ENCODE results near the gene C6orf89. TPM values are rescaled to one million over a fixed set of nuclear protein-coding genes. Genes with fewer than 3 reads are reported as not detected.
"Not testable (repeated sequence)": the region's sequence is repeated elsewhere in the genome, so short reads cannot be mapped to it uniquely, and the experiment has no call there.

The C6orf89 gene
- total RNA-seq, 2 donors from 2014 or later, result 53.9 to 59.3 TPM

DNA sequence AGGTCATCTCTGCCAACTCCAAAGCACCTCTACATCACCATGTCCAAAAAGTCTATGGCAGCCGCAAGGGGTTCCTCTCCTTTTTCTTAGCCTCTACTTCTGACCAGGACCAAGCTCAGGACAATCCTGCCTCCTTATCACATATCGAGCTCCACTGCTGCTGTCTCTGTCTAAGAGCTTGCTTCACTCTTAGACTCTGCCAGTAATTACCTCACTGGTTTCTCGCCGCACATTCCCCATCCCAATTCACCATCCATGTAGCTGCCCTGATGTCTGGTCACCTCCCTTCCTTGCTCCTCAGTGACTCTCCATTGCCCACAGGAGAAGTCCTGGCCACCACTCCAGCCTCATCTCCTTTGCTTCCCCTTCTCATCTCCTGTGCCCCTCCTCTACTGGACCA, 44.7 kb downstream of the C6orf89 start:
- intact Hi-C loops (cut with DNase I, micrococcal nuclease), result no loop called here
- ATAC-seq (no peak), DNase-seq (no peak)

DNA sequence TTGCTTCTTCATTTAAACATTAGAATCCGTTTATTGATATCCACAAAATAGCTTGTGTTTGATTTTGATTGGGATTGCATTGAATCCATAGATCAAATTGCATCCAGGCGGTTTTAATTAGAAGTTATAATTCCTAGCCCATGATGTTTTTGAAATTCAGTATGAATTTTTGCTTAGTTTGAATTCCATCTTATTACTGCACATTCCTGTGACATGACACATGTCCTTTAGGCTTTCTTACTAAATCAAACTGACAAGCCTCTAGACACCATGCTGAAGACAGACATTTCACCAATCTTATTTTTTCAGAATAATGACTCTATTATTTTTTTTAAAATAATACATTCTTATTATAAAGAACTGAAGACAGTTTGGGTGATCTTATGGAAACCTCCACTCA, 47.4 kb downstream of the C6orf89 start:
- ATAC-seq, result no peak
- no peak for DNase-seq
- intact Hi-C loops (cut with DNase I, micrococcal nuclease), result no loop called here

DNA sequence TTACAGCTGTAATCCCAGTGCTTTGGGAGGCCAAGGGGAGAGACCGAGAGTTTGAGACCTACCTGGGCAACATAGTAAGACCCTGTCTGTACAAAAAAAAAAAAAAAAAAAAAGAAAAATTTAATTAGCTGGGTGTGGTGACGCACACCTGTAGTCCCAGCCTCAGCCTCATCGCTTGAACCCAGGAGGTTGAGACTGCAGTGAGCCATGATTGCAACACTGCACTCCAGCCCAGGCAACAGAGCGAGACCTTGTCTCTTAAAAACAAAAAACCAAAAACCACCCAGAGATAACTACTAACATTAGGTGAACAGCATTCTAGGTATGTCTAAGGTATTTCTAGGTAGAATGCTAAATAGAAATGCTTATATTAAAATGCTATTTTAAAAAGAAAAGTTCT, 47.8 kb downstream of the C6orf89 start:
- ATAC-seq (no peak), DNase-seq (no peak)
- intact Hi-C loops (cut with DNase I, micrococcal nuclease), result no loop called here

DNA sequence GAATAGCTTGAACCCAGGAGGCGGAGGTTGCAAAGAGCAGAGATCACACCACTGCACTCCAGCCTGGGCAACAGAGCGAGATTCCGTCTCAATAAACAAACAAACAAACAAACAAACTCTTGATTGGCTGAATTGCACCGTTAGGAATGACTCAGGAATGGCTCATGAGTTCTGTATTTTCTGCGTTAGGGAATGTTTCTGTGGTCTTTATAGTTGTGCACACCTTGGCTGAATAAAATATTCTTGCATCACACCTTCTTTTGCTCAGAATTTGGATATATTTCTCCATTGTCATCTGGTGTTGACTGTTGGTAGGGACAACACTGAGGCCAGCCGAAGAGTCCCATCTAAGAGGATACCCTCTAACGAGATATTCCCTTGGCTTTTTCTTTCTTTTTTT, 49.1 kb downstream of the C6orf89 start:
- ATAC-seq (no peak), DNase-seq (no peak)
- intact Hi-C loops (cut with DNase I, micrococcal nuclease), result no loop called here

DNA sequence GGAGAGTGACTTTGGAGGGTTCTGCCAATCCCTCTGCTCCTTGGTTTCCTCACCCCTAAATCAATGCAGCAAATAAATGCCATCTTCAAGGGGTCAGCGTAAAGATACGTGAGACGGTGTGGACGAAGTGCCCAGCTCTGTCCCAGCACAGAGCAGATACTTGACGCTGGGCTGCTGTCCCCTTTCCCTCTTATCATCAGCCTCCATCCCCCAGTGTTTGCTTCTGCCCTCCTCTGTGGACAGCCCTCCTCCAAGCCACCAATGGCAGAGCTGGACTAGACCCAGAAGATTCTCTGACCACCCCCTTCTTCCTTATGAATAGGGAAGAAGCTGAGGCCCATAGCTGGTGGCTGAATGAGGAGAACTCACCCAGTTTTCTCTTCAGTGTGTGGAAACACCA, 51.1 kb downstream of the C6orf89 start:
- ATAC-seq (no peak), DNase-seq (no peak)
- intact Hi-C loops (cut with DNase I, micrococcal nuclease), result no loop called here

DNA sequence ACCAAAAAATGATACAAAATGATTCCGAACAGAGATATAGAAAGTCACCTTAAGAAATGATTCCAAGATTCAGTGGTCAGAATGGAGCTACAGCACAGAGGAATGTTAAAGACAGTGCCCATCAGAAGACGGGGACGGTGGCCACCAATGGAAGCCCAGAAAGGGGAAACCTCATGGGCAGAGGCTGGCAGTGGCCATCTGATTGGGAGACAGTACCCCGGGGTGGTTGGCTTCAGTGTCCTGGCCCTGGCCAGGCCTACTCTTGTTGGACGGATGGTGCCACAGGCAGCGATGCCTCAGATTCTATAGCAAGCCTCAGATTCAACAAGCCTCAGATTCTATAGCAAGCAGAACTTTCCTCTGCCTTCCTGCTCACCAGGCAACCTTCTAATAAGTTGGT, 52.1 kb downstream of the C6orf89 start:
- no peak for DNase-seq
- intact Hi-C loops (cut with DNase I, micrococcal nuclease), result no loop called here
- no peak for ATAC-seq

DNA sequence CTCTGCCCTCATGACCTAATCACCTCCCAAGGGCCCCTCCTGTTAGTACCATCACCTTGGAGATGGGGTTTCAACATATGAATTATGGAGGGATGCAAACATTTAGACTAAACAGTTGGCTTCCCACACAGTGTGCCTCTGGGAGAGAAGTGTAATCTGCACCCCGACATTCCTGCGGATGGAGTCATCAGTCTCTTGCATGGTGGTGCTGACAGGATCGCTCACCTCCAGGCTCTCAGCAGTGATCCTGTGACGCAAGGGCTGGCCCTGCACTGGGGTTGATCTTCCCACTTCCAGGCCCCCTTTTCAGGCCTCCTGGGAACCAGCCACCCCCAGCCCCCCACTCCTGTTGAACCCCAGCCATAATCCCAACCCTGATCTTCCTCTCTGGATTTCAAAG, 52.8 kb downstream of the C6orf89 start:
- intact Hi-C loops (cut with DNase I, micrococcal nuclease), result no loop called here
- DNase-seq, result no peak
- ATAC-seq, result no peak

DNA sequence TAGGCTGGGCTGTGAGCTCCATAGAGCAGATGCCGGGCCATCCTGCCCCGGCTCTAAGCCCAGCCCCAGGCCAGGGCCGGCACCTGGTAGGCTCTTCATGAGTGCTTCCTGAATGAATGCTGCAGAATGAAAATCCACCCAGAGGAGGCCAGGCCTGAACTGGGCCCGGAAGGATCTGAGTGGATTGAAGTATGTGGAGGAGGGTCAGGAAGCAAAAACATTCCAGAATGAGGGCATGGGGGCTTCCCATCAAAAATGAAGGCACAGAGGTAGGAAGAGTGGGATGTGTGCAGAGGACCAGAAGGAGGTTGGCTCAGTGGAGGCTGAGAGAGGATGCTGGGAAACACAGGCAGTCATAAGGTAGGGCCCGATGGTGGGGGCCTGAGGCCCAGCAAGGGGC, 53.3 kb downstream of the C6orf89 start:
- intact Hi-C loops (cut with DNase I, micrococcal nuclease); ATAC-seq; DNase-seq: not testable (repeated sequence)

DNA sequence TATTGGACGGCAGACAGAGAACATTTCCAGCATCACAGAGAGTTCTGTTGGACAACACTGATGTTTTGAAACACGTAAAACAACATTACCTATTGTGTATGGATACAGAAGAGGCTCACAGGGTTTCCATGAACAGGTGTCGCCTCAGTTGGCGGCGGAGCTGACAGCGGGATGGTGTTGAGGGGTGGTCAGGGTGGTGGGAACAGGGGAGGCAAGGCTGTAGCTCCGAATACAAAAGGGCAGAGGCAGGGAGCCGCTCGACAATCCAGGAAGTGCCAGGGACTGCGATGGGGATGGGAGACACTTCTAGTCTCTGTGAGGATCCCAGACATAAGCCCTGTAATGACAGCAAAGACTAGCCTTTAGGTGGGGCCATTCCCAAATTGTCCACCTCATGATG, 54.3 kb downstream of the C6orf89 start:
- no peak for ATAC-seq
- DNase-seq, result no peak
- intact Hi-C loops (cut with DNase I, micrococcal nuclease), result no loop called here

DNA sequence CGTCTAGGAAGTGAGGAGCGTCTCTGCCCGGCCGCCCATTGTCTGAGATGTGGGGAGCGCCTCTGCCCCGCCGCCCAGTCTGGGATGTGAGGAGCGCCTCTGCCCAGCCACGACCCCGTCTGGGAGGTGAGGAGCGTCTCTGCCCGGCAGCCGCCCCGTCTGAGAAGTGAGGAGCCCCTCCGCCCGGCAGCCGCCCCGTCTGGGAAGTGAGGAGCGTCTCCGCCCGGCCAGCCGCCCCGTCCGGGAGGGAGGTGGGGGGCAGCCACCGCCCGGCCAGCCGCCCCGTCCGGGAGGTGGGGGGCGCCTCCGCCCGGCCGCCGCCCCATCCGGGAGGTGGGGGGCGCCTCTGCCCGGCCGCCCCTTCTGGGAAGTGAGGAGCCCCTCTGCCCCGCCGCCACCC, 55.8 kb downstream of the C6orf89 start:
- ATAC-seq; intact Hi-C loops (cut with DNase I, micrococcal nuclease); DNase-seq: not testable (repeated sequence)

DNA sequence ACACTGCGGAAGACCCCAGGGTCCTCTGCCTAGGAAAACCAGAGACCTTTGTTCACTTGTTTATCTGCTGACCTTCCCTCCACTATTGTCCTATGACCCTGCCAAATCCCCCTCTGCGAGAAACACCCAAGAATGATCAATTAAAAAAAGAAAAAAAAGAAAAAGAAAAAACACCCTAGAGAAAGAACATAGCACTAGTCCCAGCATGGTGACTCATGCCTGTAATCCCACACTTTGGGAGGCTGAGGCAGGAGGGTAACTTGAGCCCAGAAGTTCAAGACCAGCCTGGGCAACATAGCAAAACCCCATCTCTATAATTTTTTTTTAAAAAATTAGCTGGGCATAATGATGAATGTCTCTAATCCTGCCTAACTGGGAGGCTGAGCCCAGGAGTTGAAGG, 56.6 kb downstream of the C6orf89 start:
- DNase-seq; ATAC-seq; intact Hi-C loops (cut with DNase I, micrococcal nuclease): not testable (repeated sequence)

DNA sequence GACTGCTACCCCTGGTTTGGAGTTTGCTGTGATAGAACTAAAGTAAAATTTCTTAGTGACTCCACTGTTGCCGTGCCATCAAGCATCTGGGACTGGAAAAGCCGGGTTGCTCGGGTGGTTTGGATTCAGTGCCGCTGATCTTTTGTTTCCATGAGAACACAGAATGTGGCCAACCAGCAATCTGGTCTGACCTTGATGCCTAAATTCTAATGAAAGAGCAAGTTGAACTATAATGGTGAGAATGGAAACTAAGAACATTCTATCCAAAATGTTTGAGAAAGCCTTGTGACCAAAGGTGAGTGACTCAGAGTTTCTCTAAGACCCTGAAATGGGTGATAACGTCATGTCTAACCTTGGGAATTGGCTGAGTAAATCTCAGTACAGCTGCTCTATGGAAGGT, 58.9 kb downstream of the C6orf89 start:
- intact Hi-C loops (cut with DNase I, micrococcal nuclease), result no loop called here
- DNase-seq (no peak), ATAC-seq (no peak)

DNA sequence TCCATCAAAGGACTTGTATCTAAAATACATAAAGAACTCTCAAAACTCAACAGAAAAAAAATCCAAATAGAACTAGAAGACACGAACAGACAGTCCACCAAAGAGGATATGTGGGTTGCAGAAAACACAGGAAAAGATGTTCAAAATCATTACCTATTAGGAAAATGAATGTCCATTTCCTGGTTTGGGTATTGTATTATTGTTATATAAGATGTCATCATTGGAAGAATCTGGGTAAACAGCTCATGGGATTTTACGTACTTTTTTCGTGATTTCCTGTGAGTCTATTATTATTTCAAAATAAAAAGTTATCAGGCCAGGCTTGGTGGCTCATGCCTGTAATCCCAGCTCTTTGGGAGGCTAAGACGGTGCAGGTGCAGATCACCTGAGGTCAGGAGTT, 59.5 kb downstream of the C6orf89 start:
- no peak for ATAC-seq
- no peak for DNase-seq
- intact Hi-C loops (cut with DNase I, micrococcal nuclease), result no loop called here

DNA sequence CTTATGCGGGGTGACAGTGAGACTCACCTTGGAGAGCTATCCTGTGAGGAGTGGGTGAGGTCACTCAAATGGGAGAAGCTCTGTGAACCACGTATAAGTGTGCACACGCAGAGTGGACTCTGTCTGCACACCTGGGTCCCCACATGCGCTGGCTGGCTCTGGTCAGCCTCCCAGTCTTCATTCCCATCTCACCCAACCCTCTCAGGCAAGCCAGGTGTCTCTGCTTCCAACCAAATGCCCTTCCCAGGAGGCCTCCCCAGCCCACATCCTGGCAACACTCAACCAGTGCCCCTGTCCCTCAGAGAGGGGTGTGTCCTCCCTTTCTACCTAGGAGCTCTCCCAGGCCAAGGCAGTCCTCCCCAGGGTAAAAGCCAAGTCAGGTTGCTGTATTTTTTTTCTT, 60.8 kb downstream of the C6orf89 start:
- ATAC-seq (no peak), DNase-seq (no peak)
- intact Hi-C loops (cut with DNase I, micrococcal nuclease), result no loop called here

DNA sequence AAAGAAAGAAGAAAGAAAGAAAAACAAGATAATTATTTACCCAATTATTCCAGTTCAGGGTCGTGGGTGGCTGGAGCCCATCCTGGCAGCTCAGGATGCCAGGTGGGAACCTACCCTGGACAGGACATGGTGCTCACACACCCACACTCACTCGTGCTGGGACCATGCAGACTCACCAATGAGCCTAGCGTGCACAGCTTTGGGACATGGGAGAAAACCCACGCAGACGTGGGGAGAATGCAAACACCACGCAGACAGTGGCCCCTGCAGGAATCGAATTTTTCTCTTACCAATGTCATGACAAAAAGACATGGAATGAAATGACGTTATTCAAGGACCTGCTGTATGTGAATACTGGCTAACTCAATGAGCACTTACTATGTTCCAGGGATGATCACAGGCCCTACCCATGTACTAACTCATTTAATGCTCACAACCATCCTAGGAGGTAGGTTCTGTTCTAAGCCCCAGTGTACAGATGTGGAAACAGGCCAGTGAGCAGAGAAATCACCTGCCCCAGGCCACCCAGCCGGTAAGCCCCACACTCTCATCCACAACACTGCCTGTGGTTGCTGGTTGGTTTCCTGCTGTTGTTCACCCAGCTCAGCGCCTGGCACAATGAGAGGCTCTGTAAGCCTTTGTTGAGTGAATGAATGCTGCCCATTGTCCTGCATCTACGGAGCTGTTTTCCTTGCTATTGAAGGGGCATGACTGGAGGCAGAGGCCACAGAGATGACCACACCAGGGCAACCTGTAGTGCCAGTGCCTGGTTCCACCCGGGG, 62.0 kb downstream of the C6orf89 start:
- ATAC-seq (no peak), DNase-seq (no peak)
- intact Hi-C loops (cut with DNase I, micrococcal nuclease), result no loop called here

DNA sequence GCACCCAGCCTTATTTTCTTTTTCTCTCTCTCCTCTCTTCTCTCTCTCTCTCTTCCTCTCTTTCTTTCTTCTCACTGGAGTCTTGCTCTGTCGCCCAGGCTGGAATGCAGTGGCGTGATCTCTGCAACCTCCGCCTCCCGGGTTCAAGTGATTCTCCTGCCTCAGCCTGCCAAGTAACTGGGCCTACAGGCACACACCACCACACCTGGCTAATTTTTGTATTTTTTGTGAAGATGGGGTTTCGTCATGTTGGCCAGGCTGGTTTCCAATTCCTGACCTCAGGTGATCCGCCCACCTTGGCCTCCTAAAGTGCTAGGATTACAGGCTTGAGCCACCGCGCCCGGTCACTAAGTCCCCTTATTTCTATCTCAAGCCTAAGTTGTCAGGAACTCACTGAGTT, 63.3 kb downstream of the C6orf89 start:
- ATAC-seq; DNase-seq; intact Hi-C loops (cut with DNase I, micrococcal nuclease): not testable (repeated sequence)

DNA sequence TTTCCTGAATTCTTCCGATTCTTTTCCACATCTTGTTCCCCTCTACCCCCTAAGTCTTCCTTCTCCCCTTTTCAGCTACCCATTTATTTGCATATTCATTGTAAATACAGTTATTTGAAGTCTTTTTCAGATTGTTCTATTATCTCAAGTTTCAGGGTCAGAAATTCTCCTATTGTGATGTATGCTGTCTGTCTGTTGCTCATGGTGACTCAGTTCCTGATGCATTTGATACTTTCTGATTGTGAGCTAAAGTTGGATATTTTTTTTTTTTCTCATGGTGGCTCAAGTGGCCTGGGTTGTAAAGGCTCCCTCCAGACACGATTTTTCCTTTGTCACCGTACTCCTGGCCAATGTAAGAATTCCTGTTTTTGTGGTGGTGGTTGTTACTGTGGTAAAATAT, 63.9 kb downstream of the C6orf89 start:
- ATAC-seq (no peak), DNase-seq (no peak)
- intact Hi-C loops (cut with DNase I, micrococcal nuclease), result no loop called here

DNA sequence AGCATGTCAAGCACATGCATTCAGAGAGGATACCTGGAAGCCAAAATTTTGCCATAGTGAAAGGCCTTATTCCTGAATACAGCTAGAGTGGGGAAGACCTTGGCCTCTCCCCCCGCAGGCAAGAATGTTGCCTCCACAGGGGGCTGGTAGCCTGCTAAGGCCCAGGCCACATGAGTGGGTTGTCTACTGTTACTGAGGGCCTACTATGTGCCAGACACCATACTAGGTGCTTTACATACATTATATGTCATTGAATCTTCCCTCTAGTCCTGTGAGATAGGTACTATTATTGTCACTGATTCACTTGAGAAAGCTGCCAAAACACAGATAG, 68.1 kb downstream of the C6orf89 start:
- intact Hi-C loops (cut with DNase I, micrococcal nuclease), result no loop called here
- no peak for DNase-seq
- no peak for ATAC-seq

DNA sequence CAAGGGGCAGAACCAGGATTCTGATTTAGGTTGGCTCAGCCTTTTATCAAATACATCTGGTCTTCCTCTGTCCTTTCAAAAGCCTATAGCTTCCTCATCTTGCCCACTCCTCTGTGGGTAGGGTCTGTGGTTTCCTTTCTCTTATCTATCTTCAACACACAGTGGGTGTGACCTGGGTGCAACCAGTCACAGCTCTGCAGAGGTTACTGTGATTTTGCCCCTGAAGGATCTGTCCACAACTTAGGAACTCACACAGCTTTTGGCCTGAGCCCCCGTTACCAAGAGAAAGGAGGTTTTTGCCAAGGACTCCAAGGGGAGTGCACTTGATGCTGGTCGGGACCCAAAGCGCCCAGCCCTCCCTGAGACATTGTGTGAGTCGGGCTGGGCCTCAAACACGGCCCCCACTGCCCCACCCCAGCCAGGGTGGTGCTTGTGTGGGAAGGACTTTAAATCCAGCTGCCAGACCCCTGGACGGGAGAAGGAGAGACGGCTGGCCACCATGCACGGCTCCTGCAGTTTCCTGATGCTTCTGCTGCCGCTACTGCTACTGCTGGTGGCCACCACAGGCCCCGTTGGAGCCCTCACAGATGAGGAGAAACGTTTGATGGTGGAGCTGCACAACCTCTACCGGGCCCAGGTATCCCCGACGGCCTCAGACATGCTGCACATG, 68.6 kb downstream of the C6orf89 start, which contains the start of gene PI16:
TSS of gene PI16 (plus strand) at position 477 of the 670 bp plus-strand sequence. CDS start at position 500, 23 bp downstream.
- ATAC-seq, result no peak
- no peak for DNase-seq
- intact Hi-C loops (cut with DNase I, micrococcal nuclease), result no loop called here

DNA sequence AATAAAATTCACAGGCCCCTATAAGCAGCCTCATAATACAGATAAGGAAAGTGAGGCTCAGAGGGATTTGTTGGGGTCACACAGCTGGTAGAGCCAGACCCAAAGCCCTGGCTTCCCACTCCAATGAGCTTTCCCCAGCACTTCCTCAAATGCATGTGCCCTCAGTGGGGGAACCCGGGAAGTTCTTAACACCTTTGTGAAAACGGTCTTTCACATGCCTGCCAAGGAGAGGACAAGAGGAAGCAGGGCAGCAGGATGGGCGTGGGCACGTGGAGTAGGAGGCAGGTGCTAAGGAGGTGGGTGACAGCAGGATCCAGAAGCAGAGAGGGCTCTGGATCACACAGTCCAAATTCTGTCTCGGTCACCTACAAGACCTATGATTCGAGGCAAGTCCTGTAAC, 69.4 kb downstream of the C6orf89 start:
- no peak for DNase-seq
- no peak for ATAC-seq
- intact Hi-C loops (cut with DNase I, micrococcal nuclease), result no loop called here
